Effector memory CD4-positive, alpha-beta T cell (primary cell): ENCODE results near the gene CDHR1.
A peak's percentile ranks its signal among the peaks of the same experiment; 100 is the strongest.

Experiments
- DNase-seq, 3 donors: peaks; one replicate each; pipeline ENCODE4 v3.0.0-alpha.2; 2020
- H3K27ac ChIP-seq: 2 replicates; pipeline ENCODE4 v1.7.0; 2013; ENCODE audit warnings: mild to moderate bottlenecking, low read length, moderate library complexity; ENCODE audit not compliant: insufficient read depth, poor library complexity, severe bottlenecking
- H3K27me3 ChIP-seq: replicated peaks from 2 replicates; pipeline ENCODE4 v1.7.0; 2013; ENCODE audit warnings: mild to moderate bottlenecking, low read length; ENCODE audit not compliant: insufficient read depth, control insufficient read depth, poor library complexity, severe bottlenecking
- H3K36me3 ChIP-seq: 2 replicates; pipeline ENCODE4 v1.7.0; 2013; ENCODE audit warnings: mild to moderate bottlenecking, low read length, moderate library complexity; ENCODE audit not compliant: control insufficient read depth, insufficient read depth
- H3K4me1 ChIP-seq: 2 replicates; pipeline ENCODE4 v1.7.0; 2013; ENCODE audit warnings: low read length, mild to moderate bottlenecking; ENCODE audit not compliant: control insufficient read depth, insufficient read depth, poor library complexity, severe bottlenecking
- H3K4me3 ChIP-seq: 2 replicates; pipeline ENCODE4 v1.7.0; 2013; ENCODE audit warnings: low read length, low read depth, mild to moderate bottlenecking; ENCODE audit not compliant: insufficient read depth, poor library complexity, severe bottlenecking
- H3K9me3 ChIP-seq: 2 replicates; pipeline ENCODE4 v1.7.0; 2013; ENCODE audit warnings: mild to moderate bottlenecking, low read length, moderate library complexity; ENCODE audit not compliant: control insufficient read depth

Gene CDHR1

DNA sequence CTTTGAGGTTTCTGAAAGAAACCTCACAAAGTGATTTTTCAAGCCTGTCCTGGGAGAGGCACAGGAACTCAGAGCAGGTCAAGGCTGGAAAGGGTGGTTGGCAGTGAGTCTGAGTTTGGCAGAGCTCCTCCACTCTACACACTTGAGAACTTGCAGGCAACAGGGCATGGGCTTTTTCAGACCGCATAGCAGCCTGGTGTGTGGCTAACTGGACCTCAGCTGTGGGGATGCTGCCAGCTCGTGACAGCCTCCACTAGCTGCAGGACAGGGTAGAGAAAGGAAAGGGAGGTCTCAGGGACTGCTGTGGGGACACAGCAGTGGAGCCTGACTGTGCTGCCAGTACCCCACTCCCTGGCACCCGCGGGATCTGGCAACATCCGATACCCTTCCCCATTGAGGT is 2.6 kb downstream of the CDHR1 start:
- Histone ChIP-seq H3K9me3 (no peaks in the 10 kb centered on the region), H3K27me3 (peaks cover 16% of the 10 kb centered on the region), H3K4me3 (no peak overlapping the region), H3K27ac (no peak overlapping the region), H3K36me3 (no peaks in the 10 kb centered on the region), H3K4me1 (peaks cover 5% of the 10 kb centered on the region)
- DNase-seq: no peak

GRCh38 chr10:84197643-84198042 is 3.3 kb downstream of the CDHR1 start:
- H3K27me3 ChIP-seq: peaks cover 16% of the 10 kb centered on the region
- H3K4me1 ChIP-seq: peaks cover 5% of the 10 kb centered on the region
- DNase-seq: no peak
- H3K36me3 ChIP-seq: no peaks in the 10 kb centered on the region
- no peak overlapping the region for H3K4me3 ChIP-seq
- H3K27ac ChIP-seq: no peak overlapping the region
- H3K9me3 ChIP-seq: no peaks in the 10 kb centered on the region

DNA sequence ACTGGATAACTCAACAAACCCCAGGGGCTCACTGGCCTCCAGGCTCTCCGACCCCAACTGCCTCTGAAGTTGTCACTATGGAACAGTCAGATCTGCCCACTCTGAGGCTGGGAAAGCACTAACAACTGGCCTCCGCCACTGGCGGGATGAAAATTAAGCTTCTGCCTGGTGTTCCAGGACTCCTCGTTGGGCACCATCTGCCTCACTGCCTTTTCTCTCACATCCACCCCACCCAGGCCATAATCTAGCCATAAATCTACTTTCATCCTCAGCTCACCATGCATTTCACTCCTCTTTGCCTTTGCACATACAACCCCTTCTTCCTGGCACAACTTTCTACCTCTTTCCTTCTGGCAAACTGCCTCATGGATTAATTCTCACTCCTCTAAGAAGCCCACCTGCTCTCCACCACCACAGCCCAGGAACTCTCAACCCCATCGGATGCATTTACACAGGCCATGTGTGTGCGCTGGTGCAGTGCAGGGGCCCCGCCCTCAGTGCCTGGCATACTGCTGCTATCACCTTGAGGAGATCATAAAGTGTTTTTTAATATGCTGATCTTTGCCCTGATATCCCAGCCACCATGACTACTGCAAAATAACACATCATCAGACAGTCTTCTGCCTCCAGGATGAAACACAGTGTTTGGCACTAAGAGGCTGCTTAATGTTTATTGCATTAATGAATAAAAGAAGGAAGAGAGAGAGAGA is 4.0 kb downstream of the CDHR1 start:
- H3K9me3 ChIP-seq: no peaks in the 10 kb centered on the region
- no peak overlapping the region for H3K27ac ChIP-seq
- peaks cover 16% of the 10 kb centered on the region for H3K27me3 ChIP-seq

GRCh38 chr10:84200537-84201243 is 6.4 kb downstream of the CDHR1 start:
- Histone ChIP-seq H3K4me3 (no peak overlapping the region), H3K9me3 (no peaks in the 10 kb centered on the region), H3K4me1 (no peaks in the 10 kb centered on the region), H3K27ac (no peak overlapping the region), H3K27me3 (no peaks in the 10 kb centered on the region), H3K36me3 (no peaks in the 10 kb centered on the region)
- no peak for DNase-seq

More for the DNA sequence above, 4.0 kb downstream of the CDHR1 start:
- Histone ChIP-seq H3K36me3 (no peaks in the 10 kb centered on the region), H3K4me3 (no peak overlapping the region), H3K4me1 (peaks cover 5% of the 10 kb centered on the region)
- no peak for DNase-seq

DNA sequence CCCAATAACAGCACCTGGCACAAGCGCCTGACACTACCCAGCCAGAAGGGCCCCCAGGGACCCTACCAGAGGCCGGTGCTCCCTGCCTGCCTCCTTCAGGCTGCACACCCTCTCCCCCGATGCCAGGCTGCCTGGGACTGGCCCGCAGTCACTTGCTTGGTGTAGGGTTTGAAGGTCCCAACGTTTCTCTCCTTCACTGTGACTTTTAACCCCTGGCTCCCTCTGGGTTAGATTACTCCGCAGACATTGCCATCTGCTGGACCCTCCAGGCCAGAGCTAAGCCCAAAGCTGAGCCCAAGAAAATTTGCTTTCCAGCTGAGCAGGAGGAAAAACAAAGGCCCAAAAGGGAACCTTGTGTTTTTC is 6.9 kb downstream of the CDHR1 start:
- no peak overlapping the region for H3K27ac ChIP-seq
- H3K27me3 ChIP-seq: no peaks in the 10 kb centered on the region
- no peaks in the 10 kb centered on the region for H3K36me3 ChIP-seq
- no peaks in the 10 kb centered on the region for H3K9me3 ChIP-seq
- DNase-seq: no peak
- no peak overlapping the region for H3K4me3 ChIP-seq
- H3K4me1 ChIP-seq: no peaks in the 10 kb centered on the region

GRCh38 chr10:84201682-84202081 is 7.3 kb downstream of the CDHR1 start:
- H3K9me3 ChIP-seq: no peaks in the 10 kb centered on the region
- H3K36me3 ChIP-seq: no peaks in the 10 kb centered on the region
- no peak overlapping the region for H3K4me3 ChIP-seq
- no peak overlapping the region for H3K27ac ChIP-seq
- DNase-seq: no peak
- H3K27me3 ChIP-seq: no peaks in the 10 kb centered on the region
- H3K4me1 ChIP-seq: no peaks in the 10 kb centered on the region

- H3K27me3 ChIP-seq: no peaks in the 10 kb centered on the region
- no peak overlapping the region for H3K27ac ChIP-seq
Observed at GRCh38 chr10:84202349-84202748, 8.0 kb downstream of the CDHR1 start.

DNA sequence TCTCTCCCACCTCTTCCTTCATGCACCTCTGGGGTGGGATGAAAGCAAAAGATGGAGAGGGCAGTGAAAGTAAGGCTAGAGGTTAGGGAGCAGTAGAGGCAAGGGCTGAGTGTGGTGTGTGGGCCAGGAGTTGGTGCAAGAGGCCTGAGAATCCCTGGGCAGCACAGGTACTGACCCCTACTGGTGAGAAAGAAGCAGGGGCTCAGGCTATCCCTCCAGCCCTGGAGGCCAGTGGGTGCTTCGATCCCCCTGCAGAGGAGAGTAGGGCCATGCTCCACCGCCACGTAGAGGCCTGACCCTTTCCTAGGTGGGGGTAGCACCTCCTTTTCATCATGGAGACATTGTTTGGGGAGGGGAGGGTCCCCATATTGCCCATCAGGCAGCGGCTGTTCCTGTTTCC is 9.8 kb downstream of the CDHR1 start:
- no peaks in the 10 kb centered on the region for H3K36me3 ChIP-seq
- H3K27ac ChIP-seq: no peak overlapping the region
- H3K4me3 ChIP-seq: no peak overlapping the region
- H3K27me3 ChIP-seq: no peaks in the 10 kb centered on the region
- H3K9me3 ChIP-seq: no peaks in the 10 kb centered on the region
- no peak for DNase-seq
- H3K4me1 ChIP-seq: no peaks in the 10 kb centered on the region

More at GRCh38 chr10:84202349-84202748, 8.0 kb downstream of the CDHR1 start:
- Histone ChIP-seq H3K9me3 (no peaks in the 10 kb centered on the region), H3K36me3 (no peaks in the 10 kb centered on the region), H3K4me3 (no peak overlapping the region), H3K4me1 (no peaks in the 10 kb centered on the region)
- no peak for DNase-seq

DNA sequence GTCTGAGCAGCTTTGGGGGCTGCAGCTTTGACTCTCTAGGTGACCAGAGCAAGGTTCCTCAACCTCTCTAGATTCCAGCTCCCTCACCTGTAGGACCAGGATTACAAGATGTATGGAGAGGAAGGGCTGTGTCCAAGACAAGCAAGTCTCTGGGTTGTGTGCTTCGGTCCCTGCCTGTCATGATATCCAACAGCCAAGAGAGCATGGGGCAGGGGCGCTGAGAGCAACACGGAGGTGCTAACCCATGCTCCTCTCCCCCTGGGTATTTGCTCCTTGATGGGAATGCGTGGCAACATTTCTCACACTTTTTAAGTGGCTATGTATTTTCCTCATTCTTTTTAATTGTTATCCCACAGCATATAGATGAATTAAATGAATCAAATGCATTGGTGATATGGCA is 10.3 kb downstream of the CDHR1 start:
- Histone ChIP-seq H3K27me3 (no peaks in the 10 kb centered on the region), H3K4me1 (no peaks in the 10 kb centered on the region)

GRCh38 chr10:84205049-84205852 is 10.9 kb downstream of the CDHR1 start:
- H3K36me3 ChIP-seq: no peaks in the 10 kb centered on the region
- no peaks in the 10 kb centered on the region for H3K9me3 ChIP-seq
- no peaks in the 10 kb centered on the region for H3K4me1 ChIP-seq
- no peaks in the 10 kb centered on the region for H3K27me3 ChIP-seq
- no peak overlapping the region for H3K4me3 ChIP-seq
- H3K27ac ChIP-seq: no peak overlapping the region
- peak; percentile 19 to 32 (median 32) for DNase-seq

More for the DNA sequence above, 10.3 kb downstream of the CDHR1 start:
- H3K4me3 ChIP-seq: no peak overlapping the region
- no peaks in the 10 kb centered on the region for H3K36me3 ChIP-seq
- H3K9me3 ChIP-seq: no peaks in the 10 kb centered on the region
- H3K27ac ChIP-seq: no peak overlapping the region
- DNase-seq: no peak
